Heart left ventricle (tissue), 13 donors: ENCODE data around the gene AHRR.

ENCODE experiments used
- CTCF ChIP-seq, 12 donors: fragments of 200-600 bp; sonication (generic) in 4 of 12; IDR thresholded peaks; one replicate each; pipeline versions ENCODE4 v1.5.0 to v1.8.0; 2018 to 2022; ENCODE audit warnings: antibody characterized with exemption in 12 of 12, mild to moderate bottlenecking in 5 of 12
- POLR2A ChIP-seq, 2 donors: fragments of 450-650 bp; IDR thresholded peaks; one replicate each; pipeline ENCODE4 v1.6.1; 2017; ENCODE audit warnings: antibody characterized with exemption in 2 of 2, mild to moderate bottlenecking in 2 of 2, moderate library complexity in 2 of 2
- donor health status: ischemic (EF 13 %, LVEDD 7.1; RV severe dilation, severe dysfunction).
- donor health status: DM: no; HTN: yes; CAD: no.
- donor health status: DM: no; HTN: no; CAD: no.
- donor health status: ischemic (EF 25% LVEDD 6.9; RV normal size, moderate dysfunction).
- donor health status: ischemic (EF 25% LVEDD 5.7; RV mildly dilated, moderate dysfunction).
- donor health status: ischemic (EF 35%, LVEDD 5.7; RV mildly dilated, moderate dysfunction).
- donor health status: nonischemic (EF 11% LVEDD 7.7; RV severe dilation, severe dysfunction).
- donor health status: DM: yes; HTN: yes; CAD: no.
- donor health status: PGD.
- donor health status: ischemic (EF 29% LVEDD 5.4; RV normal size, mild dysfunction).
- donor health status: nonischemic (EF 23%, LVEDD 6.1; RV moderate dilation, normal function).

GRCh38 chr5:353612-354580 is 32.4 kb downstream of the AHRR start:
- TF ChIP-seq POLR2A (IDR thresholded peaks at IDR 0.05) (no peak), CTCF (IDR thresholded peaks at IDR 0.05) (no peak)
